ENCODE data around the gene APOBEC3A.

Gene APOBEC3A

GRCh38 chr22:38935616-38936015, 21.8 kb upstream of the APOBEC3A start:
- TF ChIP-seq CTCF (conservative IDR thresholded peaks at IDR 0.05; ENCODE audit: low read depth, low read length) = no peak
- no peak overlapping the region for H3K4me3 ChIP-seq (ENCODE audit: low read length)
- no peak for DNase-seq (ENCODE audit: low read depth)

GRCh38 chr22:38936562-38936961, 20.8 kb upstream of the APOBEC3A start:
- no peak for DNase-seq (ENCODE audit: low read depth)
- no peak for TF ChIP-seq CTCF (conservative IDR thresholded peaks at IDR 0.05; ENCODE audit: low read depth, low read length)
- no peak overlapping the region for H3K4me3 ChIP-seq (ENCODE audit: low read length)

- H3K4me3 ChIP-seq (ENCODE audit: low read length) = no peak overlapping the region
- no peak for TF ChIP-seq CTCF (conservative IDR thresholded peaks at IDR 0.05; ENCODE audit: low read depth, low read length)
- no peak for DNase-seq (ENCODE audit: low read depth)
These were observed 20.4 kb upstream of the APOBEC3A start for GRCh38 chr22:38937036-38937435.

- no peak for TF ChIP-seq CTCF (conservative IDR thresholded peaks at IDR 0.05; ENCODE audit: low read depth, low read length)
- no peak for DNase-seq (ENCODE audit: low read depth)
- H3K4me3 ChIP-seq (ENCODE audit: low read length) = no peak overlapping the region
These were observed 19.9 kb upstream of the APOBEC3A start for GRCh38 chr22:38937541-38937940.

- no peak for DNase-seq (ENCODE audit: low read depth)
- no peak for TF ChIP-seq CTCF (conservative IDR thresholded peaks at IDR 0.05; ENCODE audit: low read depth, low read length)
These were observed 19.2 kb upstream of the APOBEC3A start for GRCh38 chr22:38938221-38938620.

GRCh38 chr22:38938925-38939324, 18.5 kb upstream of the APOBEC3A start:
- no peak for TF ChIP-seq CTCF (conservative IDR thresholded peaks at IDR 0.05; ENCODE audit: low read depth, low read length)
- no peak for DNase-seq (ENCODE audit: low read depth)
- H3K4me3 ChIP-seq (ENCODE audit: low read length) = no peak overlapping the region

More at GRCh38 chr22:38938221-38938620, 19.2 kb upstream of the APOBEC3A start:
- no peak overlapping the region for H3K4me3 ChIP-seq (ENCODE audit: low read length)

- DNase-seq (ENCODE audit: low read depth) = no peak
- H3K4me3 ChIP-seq (ENCODE audit: low read length) = no peak overlapping the region
- TF ChIP-seq CTCF (conservative IDR thresholded peaks at IDR 0.05; ENCODE audit: low read depth, low read length) = no peak
These were observed 16.5 kb upstream of the APOBEC3A start for GRCh38 chr22:38940811-38941384.

Data from retinal pigment epithelial cell (primary cell).